ENCODE data around the gene SCGB1C2.
"Not testable (repeated sequence)": the region's sequence is repeated elsewhere in the genome, so short reads cannot be mapped to it uniquely, and the experiment has no call there.

SCGB1C2 gene

GRCh38 chr17:137166-137807 lies at the start of gene SCGB1C2:
TSS of gene SCGB1C2 (plus strand) at chr17:137569. CDS start at chr17:137591, 22 bp downstream.
- not testable (repeated sequence) for DNase-seq (ENCODE audit: low read depth)

GRCh38 chr17:113111-113510 lies 24.3 kb upstream of the SCGB1C2 start:
- DNase-seq (ENCODE audit: low read depth): peak; percentile 3

- peak; percentile 35 for DNase-seq (ENCODE audit: low read depth)
These were observed 18.9 kb upstream of the SCGB1C2 start for GRCh38 chr17:118339-118917.

- DNase-seq (ENCODE audit: low read depth): not testable (repeated sequence)
These were observed 3.4 kb upstream of the SCGB1C2 start for GRCh38 chr17:133932-134331.

DNA sequence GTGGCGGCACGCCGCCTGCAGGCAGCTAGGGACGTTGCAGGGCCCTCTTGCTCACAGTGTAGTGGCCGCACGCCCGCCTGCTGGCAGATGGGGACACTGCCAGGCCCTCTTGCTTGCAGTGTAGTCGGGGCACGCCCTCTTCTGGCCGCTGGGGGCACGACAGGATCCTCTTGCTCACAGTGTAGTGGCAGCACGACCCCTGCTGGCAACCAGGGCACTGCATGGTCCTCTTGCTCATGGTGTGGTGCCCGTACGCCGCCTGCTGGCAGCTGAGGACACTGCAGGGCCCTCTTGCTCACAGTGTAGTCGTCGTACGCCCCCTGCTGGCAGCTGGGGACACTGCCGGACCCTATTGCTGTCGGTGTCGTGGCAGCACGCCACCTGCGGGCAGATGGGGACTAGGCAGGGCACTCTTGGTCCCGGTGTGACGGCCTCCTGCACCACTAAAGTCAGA lies 3.0 kb upstream of the SCGB1C2 start:
- DNase-seq (ENCODE audit: low read depth): not testable (repeated sequence)

- not testable (repeated sequence) for DNase-seq (ENCODE audit: low read depth)
These were observed 2.3 kb upstream of the SCGB1C2 start for GRCh38 chr17:135022-135421.

DNA sequence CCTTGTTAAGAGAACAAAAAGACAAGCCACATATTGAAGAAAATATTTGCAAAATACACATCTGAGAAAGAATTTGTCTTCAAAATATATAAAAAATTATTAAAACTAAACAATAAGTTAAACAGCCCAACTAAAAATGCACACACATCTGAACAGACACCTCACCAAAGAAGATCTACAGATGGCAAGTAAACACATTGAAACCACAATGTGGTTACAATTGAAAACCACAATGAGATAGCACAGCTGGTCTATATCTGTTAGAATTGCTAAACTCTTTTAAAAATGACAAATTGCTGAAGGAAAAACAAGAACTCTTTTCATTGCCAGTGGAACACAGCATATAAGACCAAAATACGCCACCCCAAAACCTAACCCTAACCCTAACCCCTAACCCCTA lies 1.5 kb upstream of the SCGB1C2 start:
- DNase-seq (ENCODE audit: low read depth): not testable (repeated sequence)

DNA sequence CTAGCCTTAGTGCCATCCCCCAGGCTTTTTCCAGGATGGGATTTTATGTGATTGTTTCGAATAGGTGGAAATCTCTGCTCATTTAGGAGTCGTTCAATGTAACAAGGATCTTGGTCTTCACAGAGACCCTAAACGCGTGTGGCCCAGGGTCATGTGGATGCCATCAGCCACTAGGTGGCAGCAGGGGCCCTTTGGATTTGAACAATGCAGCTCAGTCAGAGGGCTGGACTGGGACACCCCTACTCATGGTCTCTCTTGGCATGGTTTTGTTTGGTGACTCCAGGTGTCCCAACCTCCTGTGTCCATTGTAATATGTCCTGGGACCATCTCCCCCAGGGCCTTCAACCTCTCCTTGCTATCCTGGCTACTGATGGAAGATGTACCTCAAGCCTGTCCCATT lies 838 bp upstream of the SCGB1C2 start:
- DNase-seq (ENCODE audit: low read depth): not testable (repeated sequence)

GRCh38 chr17:139401-140205 lies 2.2 kb downstream of the SCGB1C2 start:
- DNase-seq (ENCODE audit: low read depth): not testable (repeated sequence)

DNA sequence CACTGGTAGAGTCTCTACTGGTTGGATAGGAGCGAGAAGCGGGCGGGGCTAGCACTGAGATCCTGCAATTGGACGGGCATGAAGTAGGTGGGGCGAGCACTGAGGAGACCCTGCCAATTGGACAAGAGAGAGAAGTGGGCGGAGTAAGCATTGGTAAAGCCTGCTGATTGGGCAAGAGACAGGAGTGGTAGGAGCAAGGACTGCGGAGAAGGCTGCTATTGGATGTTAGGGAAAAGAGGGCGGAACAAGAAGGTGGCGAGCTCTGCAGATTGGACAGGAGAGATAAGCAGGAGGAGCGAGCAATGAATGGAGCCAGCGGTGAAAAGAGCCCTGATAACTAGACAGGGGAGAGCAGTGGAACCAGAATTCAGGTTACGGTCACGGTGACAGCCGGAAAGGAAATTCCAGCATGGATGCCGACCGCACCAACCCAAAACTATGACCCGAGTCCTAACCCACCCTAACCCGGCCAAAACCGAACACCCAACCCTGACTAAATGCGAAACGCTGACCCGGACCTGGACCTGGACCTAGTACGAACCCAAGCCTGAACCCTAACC lies 4.8 kb downstream of the SCGB1C2 start:
- DNase-seq (ENCODE audit: low read depth): peak; percentile 29

GRCh38 chr17:142876-143784 lies 5.8 kb downstream of the SCGB1C2 start:
- no peak for DNase-seq (ENCODE audit: low read depth)

- DNase-seq (ENCODE audit: low read depth): peak; percentile 65
These were observed 6.5 kb downstream of the SCGB1C2 start for GRCh38 chr17:143785-144281.

GRCh38 chr17:144936-145670 lies 7.7 kb downstream of the SCGB1C2 start:
- no peak for DNase-seq (ENCODE audit: low read depth)

DNA sequence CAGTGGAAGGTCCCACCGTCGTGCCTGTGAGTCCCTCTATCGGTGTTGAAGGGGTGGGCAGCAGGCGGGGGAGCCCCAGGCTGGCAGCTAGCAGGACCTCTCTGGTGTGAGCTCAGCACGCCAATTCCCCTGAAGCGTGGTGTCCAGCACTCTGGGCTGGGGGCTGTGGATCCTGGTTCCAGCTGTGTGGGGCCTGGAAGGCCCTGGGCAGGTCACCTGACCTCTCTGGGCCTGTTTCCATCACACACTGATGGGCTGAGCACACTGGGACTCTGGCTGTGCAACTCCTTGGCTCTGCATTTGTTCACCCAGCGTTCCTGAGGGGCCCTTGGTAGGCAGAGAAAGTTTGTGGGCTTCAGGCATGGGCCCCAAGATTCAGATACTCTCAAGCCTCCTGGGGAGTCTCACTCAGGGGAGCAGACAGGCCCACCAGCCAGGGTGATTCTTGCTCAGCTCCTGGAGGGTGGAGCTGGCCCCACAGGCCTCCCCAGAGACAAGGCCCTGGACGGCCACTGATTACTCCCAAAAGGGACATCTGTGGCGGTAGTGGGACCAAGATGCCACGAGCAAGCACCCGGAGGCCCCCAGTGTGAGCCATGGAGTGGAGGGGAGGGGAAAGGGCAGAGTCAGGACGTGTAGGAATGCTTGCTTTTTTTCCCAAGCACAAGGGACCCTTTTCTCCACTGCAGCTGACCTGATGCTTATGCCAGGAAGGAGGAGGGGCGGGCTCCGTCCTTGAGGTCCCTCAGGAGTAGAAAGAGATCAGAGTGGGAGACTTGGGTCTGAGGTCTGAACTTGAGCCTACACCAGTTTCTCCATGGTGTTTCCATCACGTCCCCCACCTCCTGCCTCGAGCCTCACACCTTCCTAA lies 8.5 kb downstream of the SCGB1C2 start:
- DNase-seq (ENCODE audit: low read depth): no peak

DNA sequence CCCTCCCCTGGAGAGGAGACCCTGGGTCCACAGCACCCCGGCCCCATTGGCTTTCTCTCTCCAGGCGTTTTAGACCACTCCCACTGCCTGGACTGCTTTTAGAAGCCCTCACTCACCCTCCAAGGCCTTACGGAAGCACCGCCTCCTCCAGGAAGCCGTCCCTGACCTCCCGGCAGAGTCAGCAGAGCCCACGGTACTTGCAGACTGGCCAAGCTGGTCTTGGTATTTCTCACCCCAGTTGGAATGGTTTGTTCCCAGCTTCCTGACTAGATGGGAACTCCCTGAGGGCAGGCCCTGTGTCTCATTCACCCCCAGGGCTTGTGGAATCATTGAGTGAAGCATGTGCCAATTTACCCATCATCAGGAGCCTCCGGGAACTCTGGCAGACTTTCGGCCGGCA lies 9.2 kb downstream of the SCGB1C2 start:
- DNase-seq (ENCODE audit: low read depth): no peak

DNA sequence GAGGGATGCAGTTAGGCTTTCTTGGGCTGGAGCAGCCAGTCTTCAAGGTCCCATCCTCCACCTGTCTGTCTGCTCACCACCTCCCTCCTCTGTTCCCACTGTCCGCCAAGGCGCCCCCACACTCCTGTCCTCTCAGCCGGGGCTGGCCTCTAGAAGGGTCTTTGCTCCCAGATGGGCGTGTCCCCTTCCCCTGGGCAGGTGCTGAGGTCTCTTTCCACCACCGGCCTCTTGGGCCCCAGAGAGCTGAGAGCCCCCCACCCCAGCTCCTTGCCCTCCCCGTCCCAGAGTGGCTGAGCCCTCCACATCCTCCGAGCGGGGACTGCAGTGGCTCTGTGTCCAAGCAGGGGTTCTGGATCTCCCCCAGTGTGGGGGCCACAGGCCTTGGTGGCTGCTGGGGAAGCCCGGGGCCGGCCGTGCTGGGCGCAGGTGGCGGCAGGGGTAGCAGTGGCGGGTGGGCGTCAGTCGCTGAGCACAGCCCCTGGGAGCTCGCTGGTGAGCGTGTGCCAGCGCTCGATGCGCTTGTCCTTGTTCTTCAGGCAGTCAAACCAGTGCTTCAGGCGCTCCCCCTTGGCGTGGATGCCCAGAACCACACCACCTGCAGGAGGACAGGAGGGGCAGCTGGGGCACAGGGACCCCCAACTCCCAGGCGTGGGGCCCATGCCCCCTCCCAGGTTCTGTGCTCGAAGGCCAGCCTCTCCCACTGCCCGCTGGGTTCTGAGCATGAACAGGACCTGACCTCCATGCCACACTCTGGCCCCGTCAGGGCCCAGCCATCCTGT lies 9.8 kb downstream of the SCGB1C2 start:
- no peak for DNase-seq (ENCODE audit: low read depth)

GRCh38 chr17:147796-148740 lies 10.7 kb downstream of the SCGB1C2 start:
- no peak for DNase-seq (ENCODE audit: low read depth)

DNA sequence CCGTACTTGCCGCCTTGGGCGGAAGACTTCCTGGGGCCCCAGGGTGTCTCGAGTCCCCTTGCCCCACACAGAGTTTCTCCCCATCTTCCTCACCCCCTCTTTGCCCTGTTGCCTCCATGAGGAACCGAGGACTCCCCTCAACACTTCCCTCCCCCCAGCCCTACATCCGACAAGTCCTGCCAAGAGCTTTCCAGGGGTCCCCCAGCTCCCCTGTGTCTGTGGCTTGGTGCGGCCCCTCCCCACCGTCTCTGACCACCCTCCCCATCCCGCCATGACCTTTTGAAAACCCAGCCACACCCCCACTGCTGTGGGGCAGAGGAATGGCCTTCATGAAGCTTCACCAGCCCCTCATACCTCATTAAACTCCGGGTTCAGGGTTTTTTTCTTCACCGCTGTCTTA lies 11.4 kb downstream of the SCGB1C2 start:
- DNase-seq (ENCODE audit: low read depth): no peak

Measured in ELR (cell line).